Thoracic aorta (tissue), 2 donors: Measurements from ENCODE around the gene CCDC91. TPM values are rescaled to one million over a fixed set of nuclear protein-coding genes. Genes with fewer than 3 reads are reported as not detected.

ENCODE experiments used
- ATAC-seq: fragments of 150-250 bp; one replicate; pipeline ENCODE4 v1.8.0; 2017; ENCODE audit warnings: low read depth; ENCODE audit not compliant: insufficient number of reproducible peaks, low FRiP score
- DNase-seq: peaks from one replicate; pipeline ENCODE4 v3.0.0-alpha.2; 2020; ENCODE audit warnings: low spot score
- H3K27ac ChIP-seq, 2 donors: fragments of 200-600 bp; sonication (generic); 1 replicate in 1 of 2; 2 replicates in 1 of 2; pipeline ENCODE4 v1.5.1; 2016; ENCODE audit warnings: mild to moderate bottlenecking in 2 of 2, moderate library complexity in 2 of 2
- H3K27me3 ChIP-seq: fragments of 200-600 bp; sonication (generic); replicated peaks from 2 replicates; pipeline ENCODE4 v1.6.0; 2016; ENCODE audit warnings: mild to moderate bottlenecking; ENCODE audit not compliant: insufficient read depth
- H3K36me3 ChIP-seq: fragments of 200-600 bp; sonication (generic); one replicate; pipeline ENCODE4 v1.5.1; 2016
- H3K4me1 ChIP-seq, 2 donors: fragments of 200-600 bp; sonication (generic); 1 replicate in 1 of 2; 2 replicates in 1 of 2; pipeline versions ENCODE4 v1.5.1 to v1.6.0; 2016; ENCODE audit warnings: low read depth in 2 of 2, mild to moderate bottlenecking in 1 of 2; ENCODE audit not compliant: control insufficient read depth in 1 of 2
- H3K4me3 ChIP-seq: fragments of 200-600 bp; sonication (generic); 2 replicates; pipeline ENCODE4 v1.5.1; 2016; ENCODE audit warnings: mild to moderate bottlenecking
- H3K9me3 ChIP-seq: fragments of 200-600 bp; sonication (generic); 2 replicates; pipeline ENCODE4 v1.5.1; 2016
- CTCF ChIP-seq: fragments of 200-600 bp; sonication (generic); IDR thresholded peaks from one replicate; pipeline ENCODE4 v1.5.1; 2019; ENCODE audit warnings: antibody characterized with exemption
- total RNA-seq, 2 donors: library from RNA; depleted of rRNA; stranded (reverse); fragments of >200 nt; gene quantifications; one replicate each; pipeline versions ENCODE4 v1.1.0 to v1.2.3, GENCODE V29; 2016

CCDC91 gene
- total RNA-seq, 2 donors from 2014 or later: 26.6 to 27.6 TPM

GRCh38 chr12:28424965-28425364 is 234.7 kb downstream of the CCDC91 start:
- DNase-seq: no peak

GRCh38 chr12:28425526-28425925 is 235.3 kb downstream of the CCDC91 start:
- H3K9me3 ChIP-seq: no peaks in the 10 kb centered on the region
- ATAC-seq (no peak), DNase-seq (no peak)
- H3K4me3 ChIP-seq: no peak overlapping the region
- H3K4me1 ChIP-seq: peaks cover 2 to 10% of the 10 kb centered on the region in 2 donors
- no peaks in the 10 kb centered on the region for H3K27me3 ChIP-seq
- no peak overlapping the region for H3K27ac ChIP-seq
- TF ChIP-seq CTCF: no peak
- no peaks in the 10 kb centered on the region for H3K36me3 ChIP-seq

More at GRCh38 chr12:28424965-28425364, 234.7 kb downstream of the CCDC91 start:
- Histone ChIP-seq H3K36me3 (no peaks in the 10 kb centered on the region), H3K27ac (no peak overlapping the region), H3K9me3 (no peaks in the 10 kb centered on the region), H3K27me3 (no peaks in the 10 kb centered on the region), H3K4me1 (peaks cover 2 to 10% of the 10 kb centered on the region in 2 donors), H3K4me3 (no peak overlapping the region)
- TF ChIP-seq CTCF: no peak
- no peak for ATAC-seq

- H3K27ac ChIP-seq: no peak overlapping the region
- H3K4me1 ChIP-seq: peaks cover 2 to 10% of the 10 kb centered on the region in 2 donors
- no peak overlapping the region for H3K4me3 ChIP-seq
- no peak for DNase-seq
- H3K9me3 ChIP-seq: no peaks in the 10 kb centered on the region
- no peak for ATAC-seq
- no peaks in the 10 kb centered on the region for H3K27me3 ChIP-seq
- TF ChIP-seq CTCF: no peak
- H3K36me3 ChIP-seq: no peaks in the 10 kb centered on the region
Observed at GRCh38 chr12:28427046-28427445, 236.8 kb downstream of the CCDC91 start.

GRCh38 chr12:28440081-28440608 is 249.9 kb downstream of the CCDC91 start:
- Histone ChIP-seq H3K4me3 (no peak overlapping the region), H3K27ac (no peak overlapping the region), H3K36me3 (no peaks in the 10 kb centered on the region), H3K4me1 (peaks cover 0 to 2% of the 10 kb centered on the region in 2 donors), H3K9me3 (no peaks in the 10 kb centered on the region), H3K27me3 (no peaks in the 10 kb centered on the region)
- DNase-seq: no peak
- ATAC-seq: no peak
- TF ChIP-seq CTCF: no peak

GRCh38 chr12:28442101-28442500 is 251.8 kb downstream of the CCDC91 start:
- H3K4me3 ChIP-seq: no peak overlapping the region
- no peaks in the 10 kb centered on the region for H3K27me3 ChIP-seq
- no peak overlapping the region for H3K27ac ChIP-seq
- no peaks in the 10 kb centered on the region for H3K36me3 ChIP-seq
- no peaks in the 10 kb centered on the region for H3K4me1 ChIP-seq
- TF ChIP-seq CTCF: no peak
- DNase-seq (no peak), ATAC-seq (no peak)
- H3K9me3 ChIP-seq: no peaks in the 10 kb centered on the region
